Stimulated activated CD8-positive, alpha-beta memory T cell treated with anti-CD3 and anti-CD28 coated beads, Interleukin-12 subunit alpha, Interleukin-12 subunit beta, amount 100 ng/mL, for 24 hours (primary cell): ENCODE results near the gene CITED4.

Experiments
- DNase-seq: peaks from one replicate; pipeline ENCODE4 v3.0.0-alpha.2; 2020; ENCODE audit errors: extremely low read depth

CITED4 gene

DNA sequence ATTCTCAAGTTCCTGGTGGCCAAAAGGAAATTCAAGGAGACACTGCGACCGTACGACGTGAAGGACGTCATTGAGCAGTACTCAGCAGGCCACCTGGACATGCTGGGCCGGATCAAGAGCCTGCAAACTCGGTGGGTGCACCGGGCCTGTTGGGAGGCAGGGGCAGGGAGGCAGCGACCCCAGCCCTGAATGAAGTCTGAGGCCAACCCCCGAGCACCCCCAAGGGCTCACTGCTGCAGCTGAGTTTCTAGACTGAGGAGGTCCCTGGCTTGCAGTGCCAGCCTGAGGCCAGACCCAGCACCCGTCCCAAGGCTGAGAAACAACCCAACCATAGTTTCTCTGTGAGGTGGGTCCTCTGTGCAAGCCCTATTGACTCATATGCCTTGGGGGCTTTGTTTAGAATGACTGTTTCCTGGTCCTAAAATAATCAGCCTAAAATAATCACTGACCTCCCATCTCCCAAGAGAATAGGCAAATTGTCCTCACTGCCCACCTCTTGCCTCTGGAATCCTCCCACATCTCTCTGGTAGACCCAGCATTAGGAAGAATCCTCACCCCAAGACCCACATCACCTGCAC, 27.1 kb downstream of the CITED4 start:
- no peak for DNase-seq

DNA sequence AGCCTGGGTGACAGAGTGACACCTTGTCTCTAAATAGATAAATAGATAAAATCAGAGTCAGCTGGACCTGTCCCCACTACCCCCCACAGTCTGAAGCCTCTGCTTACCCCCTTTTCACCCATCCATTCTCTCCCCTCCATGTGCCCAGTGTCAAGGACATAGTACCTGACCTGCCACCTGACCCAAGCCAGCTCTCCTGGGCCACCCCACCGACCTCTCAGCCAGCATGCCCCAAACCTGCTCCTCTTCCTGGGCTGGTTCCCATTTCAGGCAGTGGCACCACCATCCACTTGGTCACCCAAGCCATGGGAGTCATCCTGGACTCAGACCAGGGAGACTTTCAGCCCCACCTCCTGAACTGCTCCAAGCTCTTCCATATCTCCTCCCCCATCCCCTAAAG, 28.2 kb downstream of the CITED4 start:
- DNase-seq = no peak

DNA sequence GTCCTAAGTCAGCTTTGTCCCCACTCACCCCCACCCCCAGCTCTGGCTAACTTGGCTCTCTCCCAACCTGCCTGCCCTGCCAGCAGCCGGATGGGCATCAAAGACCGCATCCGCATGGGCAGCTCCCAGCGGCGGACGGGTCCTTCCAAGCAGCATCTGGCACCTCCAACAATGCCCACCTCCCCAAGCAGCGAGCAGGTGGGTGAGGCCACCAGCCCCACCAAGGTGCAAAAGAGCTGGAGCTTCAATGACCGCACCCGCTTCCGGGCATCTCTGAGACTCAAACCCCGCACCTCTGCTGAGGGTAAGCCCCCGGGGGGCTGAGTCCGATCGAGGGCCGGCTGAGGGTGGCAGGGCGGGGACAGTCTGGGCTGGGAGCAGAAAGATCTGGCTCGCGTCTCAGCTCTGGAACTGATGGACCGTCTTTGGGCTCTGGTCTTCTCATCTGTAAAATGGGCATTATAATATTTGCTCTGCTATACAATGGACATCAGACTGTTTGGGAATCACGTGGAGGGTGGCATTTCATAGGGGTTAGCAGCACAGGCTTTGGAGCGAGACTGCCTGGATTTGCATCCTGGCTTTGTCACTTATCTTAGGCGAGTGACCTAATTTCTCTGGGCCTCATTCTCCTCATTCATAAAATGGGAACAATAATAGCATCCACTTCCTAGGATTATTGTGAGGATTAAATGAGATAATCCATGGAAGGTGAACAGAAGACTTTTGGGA, 31.0 kb downstream of the CITED4 start:
- DNase-seq = no peak

DNA sequence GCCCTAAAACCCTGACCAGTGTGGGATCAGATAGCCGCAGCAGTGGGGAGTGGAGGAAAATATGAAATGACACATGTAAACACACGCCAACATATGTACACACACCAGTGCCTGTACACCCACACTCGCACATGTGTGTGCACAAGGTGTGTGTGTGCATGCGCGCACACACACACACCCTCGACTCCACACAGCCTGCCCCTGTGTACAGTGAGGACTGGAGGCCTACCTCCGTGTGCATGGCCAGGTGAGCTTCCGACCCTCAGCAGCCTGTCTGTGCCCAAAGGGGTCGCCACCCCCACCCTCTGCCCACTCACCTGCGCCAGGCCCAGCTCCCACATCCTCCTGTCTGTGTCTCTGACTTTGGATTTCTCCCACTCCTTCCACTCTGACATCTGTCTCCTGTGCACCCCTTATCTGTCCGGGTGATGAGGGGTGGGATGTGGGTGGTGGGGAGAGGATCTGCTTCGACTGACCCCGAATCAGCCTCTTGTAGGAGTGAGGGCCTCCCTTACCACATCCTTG, 31.7 kb downstream of the CITED4 start:
- DNase-seq = no peak

DNA sequence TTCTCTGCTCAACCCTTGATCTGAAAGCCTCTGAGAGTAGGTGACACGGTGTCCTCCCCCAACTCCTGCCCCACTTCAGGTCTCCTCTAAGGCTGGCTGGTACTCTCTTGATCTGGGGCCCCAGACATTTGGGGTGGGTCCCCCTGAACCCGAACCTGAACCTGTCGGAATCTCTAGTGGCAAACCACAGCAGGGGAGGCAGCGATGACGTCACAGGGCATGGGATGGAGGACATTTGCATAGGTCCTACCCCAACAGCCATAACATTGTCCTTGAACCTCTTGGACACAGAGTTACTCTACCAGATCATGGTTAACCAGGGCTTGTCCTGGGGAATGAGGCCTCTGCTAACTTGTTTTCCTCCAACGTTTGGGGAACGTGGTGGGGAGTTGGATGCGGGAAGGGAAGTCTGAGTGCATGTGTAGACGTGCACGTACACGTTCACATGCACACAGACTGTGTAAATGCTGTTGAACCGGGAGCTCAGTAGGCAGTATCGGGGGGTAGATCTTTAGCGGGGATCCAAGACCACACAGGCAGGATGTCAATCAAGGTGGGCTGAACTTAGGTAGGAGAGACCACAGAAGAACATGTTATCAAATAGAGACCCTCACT, 32.4 kb downstream of the CITED4 start:
- no peak for DNase-seq

DNA sequence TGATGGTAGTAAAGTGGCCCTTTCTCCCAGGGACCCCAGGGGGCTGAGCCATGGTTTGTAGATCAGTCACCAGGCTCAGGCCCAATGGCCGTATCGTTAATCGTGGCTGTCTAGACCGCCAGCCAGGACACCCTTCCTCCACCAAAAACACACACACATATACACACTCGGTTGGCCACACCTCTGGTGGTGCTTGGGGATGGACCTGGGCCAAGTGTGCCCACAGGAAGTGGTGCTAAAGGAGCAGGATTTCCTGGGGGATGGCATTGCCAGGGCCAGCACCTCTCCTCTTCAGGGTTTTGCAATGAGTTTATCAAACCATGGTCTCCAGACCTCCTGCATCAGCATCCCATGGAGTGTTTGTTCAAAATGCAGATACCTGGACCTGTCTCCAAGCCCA, 36.2 kb downstream of the CITED4 start:
- no peak for DNase-seq

DNA sequence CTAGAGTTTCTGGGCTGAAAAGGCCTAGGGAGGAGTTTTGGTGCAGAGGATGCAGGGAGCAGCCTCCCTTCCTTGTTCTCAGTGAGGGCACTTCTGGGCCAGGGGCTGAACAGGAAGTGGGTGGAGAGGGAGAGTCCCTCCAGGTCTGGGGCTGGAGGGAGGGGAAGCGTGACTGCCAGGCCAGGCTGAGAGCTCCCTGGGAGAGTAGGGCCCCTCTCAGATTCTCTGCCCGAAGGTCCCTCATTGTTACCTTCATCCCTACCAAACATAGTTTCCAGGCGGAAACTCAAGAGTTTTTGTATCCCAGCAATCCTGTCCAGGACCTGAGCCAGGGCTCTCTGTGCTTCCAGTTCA, 36.8 kb downstream of the CITED4 start:
- no peak for DNase-seq

DNA sequence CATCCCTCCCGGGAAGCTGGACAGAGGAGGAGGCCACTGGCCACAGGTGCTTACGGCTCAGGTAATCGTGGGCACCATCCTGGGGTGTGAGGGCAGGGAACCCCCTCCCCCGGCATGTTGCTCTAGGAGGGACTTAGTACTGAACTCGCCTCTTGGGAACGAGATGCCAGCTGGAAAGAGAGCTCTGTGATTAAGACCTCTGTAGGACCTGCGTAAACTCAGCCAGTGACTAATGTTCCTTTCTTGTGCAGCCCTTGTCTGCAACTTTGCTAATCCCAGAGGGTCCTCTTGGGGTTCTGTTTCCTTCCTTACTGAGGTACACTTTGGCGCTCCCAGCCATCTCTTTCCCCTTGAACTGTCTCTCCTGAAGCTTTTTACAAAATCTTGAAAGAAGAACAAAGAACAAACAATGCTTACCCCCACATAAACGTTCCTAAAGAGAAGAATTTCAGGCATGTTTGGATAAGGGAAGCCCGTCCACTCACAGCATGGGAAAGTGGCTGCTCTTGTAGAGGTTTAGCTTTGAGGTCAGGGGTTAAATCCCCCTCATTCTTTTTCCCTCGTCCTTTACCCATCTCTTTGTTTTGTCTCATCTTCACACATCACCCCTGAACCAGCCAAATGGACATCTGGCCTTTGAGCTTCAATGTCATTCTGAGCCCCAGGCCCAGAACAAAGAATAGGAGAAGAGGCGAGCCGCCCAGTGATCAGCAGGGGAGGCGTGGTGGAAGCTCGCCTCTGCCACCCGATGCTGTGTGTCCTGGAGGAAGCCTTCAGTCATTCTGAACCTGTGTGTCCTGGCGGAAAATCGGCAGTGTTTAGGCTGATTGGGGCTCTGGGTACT, 37.4 kb downstream of the CITED4 start:
- DNase-seq = no peak

DNA sequence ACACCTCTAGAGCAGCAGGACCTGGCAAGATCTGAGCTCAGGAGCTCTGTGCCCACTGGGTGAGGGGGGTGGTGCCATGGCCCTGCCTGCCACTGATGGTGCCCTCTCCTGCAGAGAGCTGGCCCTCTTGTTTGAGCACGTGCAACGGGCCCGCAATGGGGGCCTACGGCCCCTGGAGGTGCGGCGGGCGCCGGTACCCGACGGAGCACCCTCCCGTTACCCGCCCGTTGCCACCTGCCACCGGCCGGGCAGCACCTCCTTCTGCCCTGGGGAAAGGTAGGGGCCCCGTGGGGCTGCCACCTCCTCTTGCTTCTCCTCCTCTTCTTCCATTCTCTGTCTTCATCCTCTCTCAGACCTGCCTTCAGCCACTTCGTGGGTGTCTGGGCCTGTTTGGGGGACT, 38.2 kb downstream of the CITED4 start:
- no peak for DNase-seq

DNA sequence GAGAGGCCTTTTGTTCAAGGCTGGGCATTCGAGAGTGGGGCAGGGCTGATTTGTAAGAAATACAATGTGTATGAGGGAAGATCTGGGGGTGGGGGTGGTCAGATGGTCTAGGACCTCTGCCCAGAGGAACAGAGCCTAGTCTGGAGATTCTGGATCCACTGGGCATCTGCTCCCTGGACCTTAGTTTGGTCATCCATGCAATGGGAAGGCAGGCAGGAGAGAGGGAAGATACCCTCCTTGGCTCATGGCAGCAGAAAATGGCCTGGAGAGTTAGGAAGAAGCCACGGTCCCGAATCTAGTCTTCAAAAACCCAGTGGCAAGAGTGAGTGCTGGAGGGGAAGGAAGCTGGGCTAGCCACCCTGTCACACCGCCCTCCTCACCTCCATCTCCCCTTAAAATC, 38.8 kb downstream of the CITED4 start:
- no peak for DNase-seq

DNA sequence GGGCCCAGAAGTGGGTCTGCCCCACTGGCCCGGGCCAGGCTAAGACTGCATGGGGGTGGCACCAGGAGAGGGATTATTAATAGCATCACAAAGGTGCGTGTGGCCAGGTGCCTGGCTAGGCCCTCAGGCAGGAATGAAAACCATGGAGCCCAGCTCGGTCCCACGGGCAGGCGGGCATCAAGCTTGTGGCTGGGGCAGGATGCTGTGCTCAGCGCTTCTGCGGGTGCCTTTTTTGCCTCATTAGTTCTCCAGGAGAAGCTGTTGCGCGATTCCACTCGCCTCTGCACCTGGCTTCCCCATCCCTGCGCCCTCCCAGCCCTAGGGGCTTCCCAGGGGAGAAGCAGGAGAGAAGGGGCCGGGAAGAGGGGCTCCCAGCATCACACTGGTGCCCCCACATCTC, 39.3 kb downstream of the CITED4 start:
- no peak for DNase-seq

DNA sequence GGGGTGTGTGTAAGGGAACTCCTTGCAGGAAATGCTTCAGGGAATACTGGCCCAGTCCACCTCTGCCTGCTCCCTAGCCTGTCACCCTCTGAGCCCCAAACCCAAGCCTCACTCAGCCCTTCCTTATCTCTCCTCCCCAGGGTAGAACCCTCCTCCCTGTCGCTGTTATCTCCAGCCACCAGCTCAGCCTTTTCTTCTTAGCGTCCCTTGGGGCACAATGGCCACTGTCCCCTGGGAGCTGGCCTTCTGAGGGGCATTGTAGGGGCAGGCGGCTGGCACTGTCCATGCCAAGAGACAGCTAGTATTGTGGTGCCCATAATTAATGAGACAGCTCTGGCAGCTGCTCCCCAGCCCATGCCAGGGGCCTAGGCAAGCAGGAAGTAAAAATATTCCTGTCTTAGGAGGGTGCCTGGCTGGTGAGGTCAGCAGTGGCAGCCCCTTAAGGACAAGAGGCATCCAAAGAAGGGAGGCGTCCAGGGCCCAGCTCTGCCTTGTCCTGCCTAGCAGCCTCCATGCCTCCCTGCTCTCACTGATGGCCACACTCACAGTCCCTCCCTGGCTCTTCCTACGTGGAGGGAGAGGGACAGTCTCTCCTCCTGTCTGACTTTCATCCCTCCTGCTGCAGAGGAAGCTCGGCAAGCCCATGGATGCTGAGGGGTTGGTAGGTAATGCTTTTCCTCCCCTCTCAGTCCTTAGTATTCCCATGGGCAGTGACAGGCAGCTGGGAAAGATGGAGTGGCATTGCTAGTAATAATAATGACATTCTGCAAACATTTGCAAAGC, 41.1 kb downstream of the CITED4 start:
- DNase-seq = no peak

DNA sequence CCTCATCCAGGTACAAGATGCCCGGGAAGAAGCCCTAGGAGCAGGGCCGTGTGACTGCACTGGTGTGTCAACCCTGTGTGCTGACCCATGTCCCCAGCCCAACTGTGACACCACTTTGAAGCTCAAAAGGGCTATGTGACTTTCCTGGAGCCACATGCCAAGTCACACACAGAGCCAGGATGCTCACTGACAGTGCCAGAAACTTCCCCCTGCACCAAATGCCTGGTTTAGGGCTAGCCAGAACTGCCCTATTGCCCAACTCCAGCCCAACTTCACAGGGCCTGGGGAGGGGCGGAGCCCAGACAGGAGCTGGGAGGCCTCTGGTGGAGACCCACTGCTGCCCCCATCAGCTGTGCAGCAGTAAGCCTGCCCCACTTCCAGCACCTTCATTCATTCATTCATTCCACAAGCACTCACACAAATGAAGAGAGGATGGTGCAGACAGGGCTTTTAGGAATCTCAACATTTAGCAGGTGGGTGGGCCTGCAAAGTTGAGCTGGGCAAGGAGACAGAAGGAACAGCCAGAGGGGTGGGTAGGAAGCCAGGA, 41.8 kb downstream of the CITED4 start:
- DNase-seq = no peak

DNA sequence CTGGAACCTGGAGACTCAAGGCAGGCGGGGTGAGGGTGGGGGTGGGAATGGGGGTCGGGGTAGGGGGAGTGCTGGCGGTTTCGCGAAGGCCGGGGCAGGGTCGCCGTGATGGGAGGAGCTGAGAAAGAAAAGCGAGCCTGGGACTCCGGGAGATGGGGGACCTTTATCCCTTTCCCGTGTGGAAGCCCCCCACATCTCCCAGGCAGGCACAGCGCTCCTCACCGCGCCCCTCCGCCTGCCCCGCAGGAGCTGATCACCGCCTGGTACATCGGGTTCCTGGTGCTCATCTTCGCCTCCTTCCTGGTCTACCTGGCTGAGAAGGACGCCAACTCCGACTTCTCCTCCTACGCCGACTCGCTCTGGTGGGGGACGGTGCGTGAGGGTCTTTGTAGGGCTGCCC, 43.1 kb downstream of the CITED4 start:
- no peak for DNase-seq

DNA sequence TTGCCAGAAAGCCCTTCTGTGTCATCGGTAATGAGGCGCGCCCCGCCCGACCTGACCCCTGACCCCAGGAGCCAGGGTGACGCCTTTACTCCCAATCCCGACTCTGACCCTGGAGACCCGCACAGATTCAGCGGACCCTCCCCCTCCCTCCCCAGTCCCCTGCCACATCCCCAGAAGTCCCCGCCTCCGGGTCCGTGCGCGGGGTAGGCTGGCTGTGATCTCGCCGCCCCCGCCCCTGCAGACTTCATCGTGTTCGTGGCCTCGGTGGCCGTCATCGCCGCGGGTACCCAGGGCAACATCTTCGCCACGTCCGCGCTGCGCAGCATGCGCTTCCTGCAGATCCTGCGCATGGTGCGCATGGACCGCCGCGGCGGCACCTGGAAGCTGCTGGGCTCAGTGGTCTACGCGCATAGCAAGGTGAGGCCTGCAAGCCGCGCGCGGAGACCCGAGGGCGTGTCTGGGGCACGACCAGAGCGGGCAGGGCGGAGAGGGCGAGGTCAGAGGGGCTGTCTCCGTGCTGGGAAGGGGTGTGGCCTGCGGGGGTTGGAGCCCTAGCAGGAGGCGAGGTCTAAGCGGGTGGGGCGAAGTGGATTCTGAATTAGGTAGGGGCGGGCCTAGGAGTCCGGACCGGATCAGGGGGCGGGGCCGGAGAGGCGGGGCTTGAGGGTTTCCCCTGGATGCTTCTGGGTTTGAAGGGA, 43.8 kb downstream of the CITED4 start:
- peak; percentile 64 for DNase-seq

DNA sequence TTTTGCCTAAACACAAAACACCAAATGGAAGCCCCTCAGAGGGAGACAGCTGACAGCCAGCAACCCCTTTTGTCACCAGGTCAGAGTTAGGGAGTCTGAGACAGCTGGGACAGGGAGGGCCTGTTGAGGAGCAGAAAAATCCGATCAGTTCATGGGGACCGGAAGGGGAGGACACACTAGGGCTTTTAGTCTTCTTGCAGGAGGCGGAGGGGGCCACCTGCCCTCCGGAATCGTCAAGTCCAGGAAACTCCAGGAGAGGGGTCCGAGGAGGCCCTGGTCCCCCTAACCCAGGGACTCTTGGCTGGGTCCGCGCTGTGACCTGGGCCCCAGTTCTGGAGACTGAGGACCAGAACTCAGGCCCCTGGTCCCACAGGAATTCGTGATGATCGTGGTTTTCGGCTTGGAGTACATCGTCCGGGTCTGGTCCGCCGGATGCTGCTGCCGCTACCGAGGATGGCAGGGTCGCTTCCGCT, 44.3 kb downstream of the CITED4 start:
- no peak for DNase-seq

DNA sequence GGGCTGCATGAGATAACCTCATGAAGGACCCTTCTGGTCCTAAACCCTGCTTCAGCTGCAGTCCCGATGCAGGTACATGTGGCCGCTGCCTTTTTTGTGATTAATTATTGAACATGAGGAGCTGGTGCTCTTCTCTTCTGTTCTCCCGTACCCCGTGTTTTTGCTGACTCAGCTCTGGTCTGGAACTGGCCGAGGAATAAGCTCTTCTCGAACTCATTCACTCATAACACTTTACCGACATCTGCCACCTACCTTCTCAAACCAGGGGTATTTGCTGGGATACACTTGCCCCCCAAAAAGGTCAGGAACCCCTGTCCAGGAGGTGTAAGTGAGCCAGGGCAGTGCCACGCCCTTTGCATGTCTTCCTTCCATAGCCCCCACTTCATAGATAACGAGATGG, 46.7 kb downstream of the CITED4 start:
- DNase-seq = no peak
